ENCODE data around the gene PTPN12.
"Not testable (repeated sequence)": the region's sequence is repeated elsewhere in the genome, so short reads cannot be mapped to it uniquely, and the experiment has no call there.

The PTPN12 gene

GRCh38 chr7:77537136-77537777, at the start of gene PTPN12:
TSS of gene PTPN12 (plus strand) at chr7:77537295. CDS start at chr7:77537547, 252 bp downstream.
- DNase-seq: peak; percentile 41

GRCh38 chr7:77488986-77489385, 48.1 kb upstream of the PTPN12 start:
- DNase-seq: no peak

- no peak for DNase-seq
Measured at GRCh38 chr7:77497079-77497478, 40.0 kb upstream of the PTPN12 start.

DNA sequence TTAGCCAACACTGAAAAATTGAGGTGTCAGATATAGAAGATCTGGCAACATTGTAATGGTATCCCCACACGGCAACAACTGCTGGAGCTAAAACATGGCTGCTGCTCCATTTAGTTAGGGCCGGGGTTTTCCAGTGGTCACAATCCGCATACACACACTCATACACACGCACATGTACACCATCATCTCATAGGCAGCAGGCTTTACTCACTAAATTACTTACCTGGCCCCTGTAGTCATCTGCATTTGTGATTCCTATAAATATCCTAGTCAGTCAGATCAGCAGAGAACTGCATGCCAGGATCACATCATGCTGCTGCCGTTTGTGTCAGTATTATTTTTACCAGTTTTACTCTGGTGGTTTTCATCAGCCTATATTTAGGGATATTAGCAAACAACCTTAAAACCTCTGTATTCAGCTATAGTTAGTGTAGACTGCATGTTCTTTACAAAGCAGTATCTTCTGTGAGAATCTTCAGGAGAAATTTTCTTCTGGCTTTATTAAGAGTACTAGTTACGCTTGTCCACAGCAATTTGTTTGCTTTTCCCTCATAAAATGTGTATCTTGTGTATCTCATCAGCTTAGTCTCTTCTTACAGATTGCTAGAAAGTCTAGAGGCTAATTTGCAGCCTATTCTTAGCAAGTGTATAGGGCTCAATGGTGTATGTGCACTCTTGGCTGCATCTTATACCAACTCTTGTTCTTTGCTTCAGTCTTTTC, 38.3 kb upstream of the PTPN12 start:
- DNase-seq: no peak

GRCh38 chr7:77501192-77501515, 35.9 kb upstream of the PTPN12 start:
- DNase-seq: no peak

GRCh38 chr7:77504951-77505350, 32.1 kb upstream of the PTPN12 start:
- no peak for DNase-seq

DNA sequence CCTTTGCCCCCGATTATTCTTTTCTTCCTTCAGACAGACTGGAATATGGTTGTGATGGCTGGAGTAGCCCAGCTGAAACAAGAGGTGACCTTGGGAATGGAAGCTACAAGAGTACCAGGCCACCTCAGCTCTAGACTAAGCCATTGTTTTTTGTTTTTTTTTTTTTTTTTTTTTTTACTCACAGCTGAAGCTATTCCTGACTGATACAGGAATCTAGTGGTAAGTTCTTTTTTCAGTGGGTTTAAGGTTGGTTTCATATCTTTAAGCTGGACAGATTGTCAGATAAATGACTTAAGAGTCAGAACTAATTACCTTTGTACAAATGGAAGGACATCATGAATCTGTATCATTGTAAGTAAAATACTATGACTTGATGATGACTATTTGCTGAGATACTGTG, 30.2 kb upstream of the PTPN12 start:
- no peak for DNase-seq

GRCh38 chr7:77513002-77513670, 24.0 kb upstream of the PTPN12 start:
- not testable (repeated sequence) for DNase-seq

DNA sequence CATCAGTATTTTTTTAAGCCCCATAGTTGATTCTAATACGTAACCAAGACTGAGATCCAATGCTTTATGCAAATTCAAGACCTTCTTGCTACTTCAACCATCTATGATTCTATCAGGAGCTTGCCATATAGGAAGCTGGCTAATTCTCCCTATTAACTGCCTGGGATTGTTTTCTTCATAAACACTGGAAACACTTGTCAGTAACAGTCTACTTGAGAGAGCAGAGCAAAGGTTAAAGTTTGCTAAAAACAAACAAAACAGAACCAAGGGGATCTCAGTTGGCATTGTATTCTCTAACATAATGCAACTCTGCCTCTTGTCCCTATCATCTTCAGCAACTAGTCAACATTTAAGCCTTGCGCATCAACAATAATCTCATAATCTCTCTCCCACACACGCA, 21.0 kb upstream of the PTPN12 start:
- DNase-seq: no peak

- DNase-seq: no peak
Measured at GRCh38 chr7:77520261-77520660, 16.8 kb upstream of the PTPN12 start.

- not testable (repeated sequence) for DNase-seq
Measured at GRCh38 chr7:77521537-77521936, 15.6 kb upstream of the PTPN12 start.

GRCh38 chr7:77524731-77525130, 12.4 kb upstream of the PTPN12 start:
- DNase-seq: no peak

- no peak for DNase-seq
Measured at GRCh38 chr7:77525231-77525630, 11.9 kb upstream of the PTPN12 start.

GRCh38 chr7:77528368-77528767, 8.7 kb upstream of the PTPN12 start:
- DNase-seq: no peak

GRCh38 chr7:77529279-77529678, 7.8 kb upstream of the PTPN12 start:
- DNase-seq: no peak

- DNase-seq: no peak
Measured at GRCh38 chr7:77531038-77531437, 6.1 kb upstream of the PTPN12 start.

- DNase-seq: no peak
Measured at GRCh38 chr7:77532247-77532646, 4.8 kb upstream of the PTPN12 start.

DNA sequence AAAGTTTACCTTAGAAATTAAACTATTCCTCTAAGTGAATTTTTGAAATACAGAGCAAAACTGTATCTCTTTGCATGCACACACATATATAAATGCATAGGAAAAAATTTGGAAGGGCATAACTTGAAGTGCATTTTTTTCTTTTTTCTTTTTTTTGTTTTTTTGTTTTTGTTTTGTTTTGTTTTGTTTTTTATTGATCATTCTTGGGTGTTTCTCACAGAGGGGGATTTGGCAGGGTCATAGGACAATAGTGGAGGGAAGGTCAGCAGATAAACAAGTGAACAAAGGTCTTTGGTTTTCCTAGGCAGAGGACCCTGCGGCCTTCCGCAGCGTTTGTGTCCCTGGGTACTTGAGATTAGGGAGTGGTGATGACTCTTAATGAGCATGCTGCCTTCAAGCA, 4.4 kb upstream of the PTPN12 start:
- not testable (repeated sequence) for DNase-seq

GRCh38 chr7:77534046-77534445, 3.0 kb upstream of the PTPN12 start:
- not testable (repeated sequence) for DNase-seq

GRCh38 chr7:77536017-77536412, 1.1 kb upstream of the PTPN12 start:
- DNase-seq: no peak

- peak; percentile 99 for DNase-seq
Measured at GRCh38 chr7:77536413-77537135, 521 bp upstream of the PTPN12 start.

GRCh38 chr7:77537778-77538280, 734 bp downstream of the PTPN12 start:
- peak; percentile 23 for DNase-seq
